ENCODE data around the gene PEBP1. TPM values are rescaled to one million over a fixed set of nuclear protein-coding genes. Genes with fewer than 3 reads are reported as not detected.
A peak's percentile ranks its signal among the peaks of the same experiment; 100 is the strongest.
"Not testable (repeated sequence)": the region's sequence is repeated elsewhere in the genome, so short reads cannot be mapped to it uniquely, and the experiment has no call there.

The PEBP1 gene
- total RNA-seq, result 291 TPM

DNA sequence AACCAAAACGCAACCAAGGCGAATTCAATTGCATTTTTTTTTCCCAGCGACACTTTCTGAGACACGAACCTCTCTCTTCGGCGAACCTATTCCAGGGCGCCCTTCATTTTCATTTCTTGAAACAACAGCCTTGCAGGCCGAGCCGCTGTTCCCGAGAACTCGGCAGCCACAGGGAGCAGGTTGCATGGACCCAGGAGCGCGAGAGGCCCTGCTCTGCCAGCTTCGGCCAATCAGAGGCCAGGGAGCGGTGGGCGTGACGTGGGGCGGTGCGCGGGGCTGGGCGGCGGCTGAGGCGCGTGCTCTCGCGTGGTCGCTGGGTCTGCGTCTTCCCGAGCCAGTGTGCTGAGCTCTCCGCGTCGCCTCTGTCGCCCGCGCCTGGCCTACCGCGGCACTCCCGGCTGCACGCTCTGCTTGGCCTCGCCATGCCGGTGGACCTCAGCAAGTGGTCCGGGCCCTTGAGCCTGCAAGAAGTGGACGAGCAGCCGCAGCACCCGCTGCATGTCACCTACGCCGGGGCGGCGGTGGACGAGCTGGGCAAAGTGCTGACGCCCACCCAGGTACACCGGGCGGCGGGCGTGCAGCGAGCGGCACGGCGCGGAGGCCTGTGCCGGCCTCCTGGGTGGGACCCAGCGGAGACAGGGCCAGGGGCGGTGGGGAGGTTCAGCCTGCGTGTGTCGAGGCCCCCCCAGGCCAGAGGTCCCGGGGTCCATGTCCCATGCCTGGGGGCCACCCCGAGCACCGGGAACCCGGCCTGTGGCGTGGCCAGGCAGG lies at the start of gene PEBP1:
TSS of gene PEBP1 (plus strand) at position 337 of the 771 bp plus-strand sequence. CDS start at position 423, 86 bp downstream.
- peak; percentile 97 for DNase-seq (ENCODE audit: low spot score)

- no peak for DNase-seq (ENCODE audit: low spot score)
Measured at GRCh38 chr12:118089782-118090181, 46.1 kb upstream of the PEBP1 start.

GRCh38 chr12:118094039-118094438 lies 41.9 kb upstream of the PEBP1 start:
- DNase-seq (ENCODE audit: low spot score), result no peak

GRCh38 chr12:118098401-118098800 lies 37.5 kb upstream of the PEBP1 start:
- DNase-seq (ENCODE audit: low spot score), result no peak

DNA sequence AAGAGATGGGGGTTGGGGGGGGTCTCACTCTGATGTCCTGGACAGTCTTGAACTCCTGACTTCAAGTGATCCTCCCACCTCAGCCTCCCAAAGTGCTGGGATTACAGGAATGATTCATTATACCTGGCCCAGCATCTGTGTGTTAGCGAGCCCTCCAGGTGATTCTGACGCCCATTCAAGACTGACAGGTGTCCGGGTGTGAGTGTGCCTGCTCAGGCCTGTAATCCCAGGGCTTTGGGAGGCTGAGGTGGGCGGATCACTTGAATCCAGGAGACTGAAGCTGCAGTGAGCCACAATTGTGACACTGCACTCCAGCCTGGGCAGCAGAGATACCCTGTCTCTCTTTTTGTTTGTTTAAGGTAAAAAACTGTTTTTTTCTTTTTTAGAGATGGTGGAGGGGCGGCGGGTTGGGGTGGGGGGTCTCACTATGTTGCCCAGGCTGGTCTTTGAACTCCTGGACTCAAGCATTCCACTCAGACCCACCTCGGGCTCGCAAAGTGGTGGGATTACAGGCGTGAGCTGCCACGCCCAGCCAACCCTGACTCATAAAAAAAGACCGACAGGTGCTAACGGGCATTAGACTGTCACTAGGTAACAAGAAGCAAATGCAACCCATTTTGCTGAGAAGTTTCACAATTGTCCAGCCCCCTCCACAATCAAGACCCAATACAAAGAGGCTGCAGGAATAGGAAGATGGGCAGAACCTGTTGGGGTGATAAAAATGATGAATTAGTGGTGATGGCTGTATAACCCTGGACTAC lies 36.8 kb upstream of the PEBP1 start:
- DNase-seq (ENCODE audit: low spot score), result no peak

GRCh38 chr12:118101051-118101450 lies 34.9 kb upstream of the PEBP1 start:
- no peak for DNase-seq (ENCODE audit: low spot score)

- no peak for DNase-seq (ENCODE audit: low spot score)
Measured at GRCh38 chr12:118102070-118102469, 33.9 kb upstream of the PEBP1 start.

DNA sequence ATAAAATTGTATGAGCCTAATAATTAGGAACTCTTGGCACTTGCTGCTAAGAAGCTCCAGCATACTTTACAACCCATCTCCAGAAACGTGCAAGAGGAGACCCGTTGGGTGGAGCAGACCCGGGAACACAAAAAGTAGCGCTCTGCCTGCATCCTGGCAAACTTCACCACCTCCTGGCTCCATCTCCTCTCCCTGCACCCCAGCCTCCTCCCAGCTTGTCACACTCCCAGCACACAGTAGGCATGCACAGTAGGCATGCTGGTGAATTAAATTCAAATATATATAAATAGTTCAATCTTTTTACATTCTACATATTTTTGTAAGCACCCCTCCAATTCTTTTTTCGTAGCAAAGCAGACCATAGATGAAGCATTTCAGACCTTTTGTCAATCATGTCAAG lies 33.3 kb upstream of the PEBP1 start:
- DNase-seq (ENCODE audit: low spot score), result no peak

GRCh38 chr12:118103201-118103600 lies 32.7 kb upstream of the PEBP1 start:
- DNase-seq (ENCODE audit: low spot score), result no peak

- peak; percentile 62 for DNase-seq (ENCODE audit: low spot score)
Measured at GRCh38 chr12:118103601-118104382, 32.1 kb upstream of the PEBP1 start, which contains the start of gene VSIG10. Gene VSIG10 (minus strand): TSS chr12:118104011. CDS start chr12:118103671, 340 bp downstream.

DNA sequence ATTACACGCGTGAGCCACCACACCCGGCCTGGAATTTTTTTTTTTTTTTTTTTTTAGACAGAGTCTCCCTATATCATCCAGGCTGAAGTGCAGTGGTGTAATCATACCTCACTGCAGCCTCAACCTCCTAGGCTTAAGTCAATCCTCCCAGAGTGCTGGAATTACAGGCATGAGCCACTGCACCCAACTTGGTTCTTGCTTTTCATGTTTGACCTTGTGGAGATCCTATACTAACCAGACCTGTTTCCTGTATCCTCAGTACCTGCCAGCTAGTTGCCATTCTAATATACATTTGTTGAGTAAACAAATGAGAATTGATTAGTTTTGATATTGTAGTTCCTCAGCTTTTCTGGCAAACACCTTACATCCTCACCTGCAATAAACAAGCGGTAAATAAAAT lies 28.9 kb upstream of the PEBP1 start:
- DNase-seq (ENCODE audit: low spot score), result no peak

- no peak for DNase-seq (ENCODE audit: low spot score)
Measured at GRCh38 chr12:118107694-118108093, 28.2 kb upstream of the PEBP1 start.

DNA sequence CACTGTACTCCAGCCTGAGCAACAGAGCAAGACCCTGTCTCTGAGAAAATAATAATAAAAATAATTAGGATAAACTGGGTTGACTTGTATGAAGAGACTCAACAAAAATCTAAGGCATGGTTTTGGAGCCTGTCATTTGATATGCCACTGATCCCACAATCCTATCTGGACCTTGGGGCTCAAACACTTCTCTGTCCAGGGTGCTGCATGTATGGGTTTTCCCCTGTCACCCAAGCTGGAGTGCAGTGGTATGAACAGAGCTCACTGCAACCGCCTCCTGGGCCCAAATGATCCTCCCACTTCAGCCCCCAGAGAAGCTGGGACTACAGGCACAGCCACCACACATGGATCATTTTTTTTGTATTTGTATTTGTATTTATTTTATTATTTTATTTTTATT lies 26.8 kb upstream of the PEBP1 start:
- no peak for DNase-seq (ENCODE audit: low spot score)

- DNase-seq (ENCODE audit: low spot score), result no peak
Measured at GRCh38 chr12:118119449-118119879, 16.5 kb upstream of the PEBP1 start.

DNA sequence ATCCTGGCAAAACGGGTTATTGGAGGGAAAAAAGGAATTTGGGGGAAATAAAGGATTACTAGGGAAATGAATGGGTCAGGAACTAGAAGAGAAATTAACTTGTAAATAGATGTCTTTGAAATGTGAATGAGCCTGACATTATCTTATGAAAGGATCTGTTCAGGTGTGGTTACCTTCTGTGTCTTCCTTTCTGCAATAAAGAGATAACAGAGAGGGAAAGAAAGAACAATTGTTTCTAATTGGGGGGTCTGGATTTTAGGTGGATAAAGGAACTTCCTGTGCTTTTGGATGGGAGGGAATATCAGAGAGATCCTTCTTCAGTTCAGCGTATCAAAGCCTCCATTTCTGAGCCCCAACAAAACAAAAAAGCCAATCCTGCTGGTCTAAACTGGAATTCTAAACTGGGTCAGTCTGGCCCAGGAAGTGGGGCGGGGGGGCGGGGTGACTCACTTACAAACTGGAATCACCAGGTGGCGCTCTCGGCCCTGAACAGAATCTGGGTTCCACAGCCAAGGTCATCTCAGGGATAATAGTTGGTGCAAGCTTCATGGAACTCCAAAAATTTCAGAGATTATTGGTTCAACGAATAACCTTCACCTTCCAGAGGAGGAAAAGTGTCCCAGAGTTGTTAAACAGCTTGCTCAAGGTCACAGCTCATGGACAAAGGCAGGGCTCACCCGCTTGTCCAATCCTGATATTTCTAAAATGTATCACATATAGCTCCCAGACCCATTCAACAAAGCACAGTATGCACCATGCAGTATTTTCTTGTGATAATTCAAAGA lies 15.2 kb upstream of the PEBP1 start:
- DNase-seq (ENCODE audit: low spot score), result peak; percentile 83

DNA sequence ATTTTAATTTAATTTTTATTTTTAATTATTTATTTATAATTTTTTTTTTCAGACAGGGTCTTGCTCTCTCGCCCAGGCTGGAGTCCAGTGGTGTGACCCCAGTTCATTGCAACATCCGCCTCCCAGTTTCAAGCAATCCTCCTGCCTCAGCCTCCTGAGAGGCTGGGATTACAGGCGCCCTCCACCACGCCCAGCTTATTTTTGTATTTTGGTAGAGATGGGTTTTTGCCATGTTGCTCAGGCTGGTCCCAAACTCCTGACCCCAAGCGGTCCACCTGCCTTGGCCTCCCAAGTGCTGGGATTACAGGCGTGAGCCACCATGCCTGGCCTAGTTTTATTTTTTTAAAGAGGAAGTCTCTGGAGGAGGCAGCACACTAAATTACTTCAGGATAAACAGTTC lies 13.7 kb upstream of the PEBP1 start:
- DNase-seq (ENCODE audit: low spot score), result no peak

GRCh38 chr12:118124333-118124874 lies 11.5 kb upstream of the PEBP1 start:
- no peak for DNase-seq (ENCODE audit: low spot score)

GRCh38 chr12:118125743-118126118 lies 10.2 kb upstream of the PEBP1 start:
- no peak for DNase-seq (ENCODE audit: low spot score)

DNA sequence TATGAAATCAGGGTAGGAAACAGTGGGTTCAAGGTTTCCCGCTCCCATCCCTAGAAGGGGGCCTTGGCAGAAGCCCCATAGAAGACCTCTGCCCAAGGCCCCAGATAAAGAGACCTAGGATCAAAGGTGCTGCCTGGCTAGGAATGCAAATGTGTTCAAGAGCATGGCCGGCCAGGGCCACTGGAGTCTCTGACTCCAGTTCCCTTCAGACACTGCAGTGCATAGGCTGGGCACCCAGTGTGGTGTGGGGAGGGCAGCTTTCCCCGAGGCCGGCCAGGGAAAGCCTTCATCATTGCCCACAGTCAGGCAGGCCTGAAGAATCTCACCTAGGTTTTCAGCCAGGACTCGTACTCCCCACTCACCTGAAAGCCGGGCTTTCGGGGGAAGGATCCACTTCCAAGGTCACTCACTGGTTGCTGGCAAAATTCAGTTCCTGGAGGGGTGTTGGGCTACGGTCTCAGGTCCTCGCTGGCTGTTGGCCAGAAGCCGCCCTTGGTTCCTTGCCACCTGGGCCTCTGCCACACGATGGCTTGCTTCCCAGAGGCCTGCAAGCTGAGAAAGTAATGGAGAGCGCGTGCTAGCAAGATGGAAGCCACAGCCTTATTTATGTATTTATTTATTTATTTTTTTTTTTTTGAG lies 9.7 kb upstream of the PEBP1 start:
- no peak for DNase-seq (ENCODE audit: low spot score)

DNA sequence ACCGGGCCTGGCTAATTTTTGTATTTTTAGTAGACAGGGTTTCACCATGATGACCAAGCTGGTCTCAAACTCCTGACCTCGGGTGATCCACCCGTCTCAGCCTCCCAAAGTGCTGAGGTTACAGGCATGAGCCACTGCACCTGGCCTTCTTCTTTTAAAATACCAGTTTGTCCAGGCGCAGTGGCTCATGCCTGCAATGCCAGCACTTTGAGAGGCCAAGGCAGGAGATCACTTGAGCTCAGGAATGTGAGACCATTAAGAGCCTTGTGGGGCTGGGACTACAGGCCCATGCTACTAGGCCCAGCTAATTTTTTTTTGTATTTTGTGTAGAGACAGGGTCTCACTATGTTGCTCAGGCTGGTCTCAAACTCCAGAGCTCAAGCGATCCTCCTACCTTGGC lies 8.1 kb upstream of the PEBP1 start:
- no peak for DNase-seq (ENCODE audit: low spot score)

- not testable (repeated sequence) for DNase-seq (ENCODE audit: low spot score)
Measured at GRCh38 chr12:118129436-118129835, 6.5 kb upstream of the PEBP1 start.
